Left ventricle myocardium inferior (tissue), 1 donor: ENCODE measurements around the gene CYP2W1. TPM values are rescaled to one million over a fixed set of nuclear protein-coding genes. Genes with fewer than 3 reads are reported as not detected.

Experiments used
- DNase-seq: peaks from one replicate; pipeline ENCODE4 v3.0.0-alpha.2; 2020
- H3K27ac ChIP-seq: fragments of 200-600 bp; replicated peaks from 2 replicates; pipeline ENCODE4 v1.8.0; 2021
- H3K27me3 ChIP-seq: fragments of 200-600 bp; 2 replicates; pipeline ENCODE4 v1.8.0; 2021; ENCODE audit warnings: low read depth
- H3K36me3 ChIP-seq: fragments of 200-600 bp; 2 replicates; pipeline ENCODE4 v1.8.0; 2021
- H3K4me1 ChIP-seq: fragments of 200-600 bp; 2 replicates; pipeline ENCODE4 v1.8.0; 2021
- H3K4me3 ChIP-seq: fragments of 200-600 bp; 2 replicates; pipeline ENCODE4 v1.8.0; 2021; ENCODE audit warnings: mild to moderate bottlenecking, moderate library complexity
- H3K9me3 ChIP-seq: fragments of 200-600 bp; replicated peaks from 2 replicates; pipeline ENCODE4 v1.8.0; 2021
- CTCF ChIP-seq: fragments of 200-600 bp; IDR thresholded peaks from 2 replicates; pipeline ENCODE4 v1.8.0; 2021; ENCODE audit warnings: antibody characterized with exemption, mild to moderate bottlenecking, borderline replicate concordance
- intact Hi-C: fragments of 100-400 bp; cut with micrococcal nuclease; formaldehyde crosslinking; loops from one replicate; pipeline ENCODE4 v1.11.0; 2022
- total RNA-seq: library from RNA; stranded (reverse); fragmentation: NEBNext Ultra II Directional; extraction: Animal tissue kit (Norgen Biotek cat#: 25700); gene quantifications from one replicate; pipeline ENCODE4 v1.2.1, GENCODE V29; 2021
- donor health status: DM: no; HTN: yes; CAD: no; lungs with severe emphysema.

The CYP2W1 gene
- total RNA-seq, 1 donor from 2014 or later: not detected

DNA sequence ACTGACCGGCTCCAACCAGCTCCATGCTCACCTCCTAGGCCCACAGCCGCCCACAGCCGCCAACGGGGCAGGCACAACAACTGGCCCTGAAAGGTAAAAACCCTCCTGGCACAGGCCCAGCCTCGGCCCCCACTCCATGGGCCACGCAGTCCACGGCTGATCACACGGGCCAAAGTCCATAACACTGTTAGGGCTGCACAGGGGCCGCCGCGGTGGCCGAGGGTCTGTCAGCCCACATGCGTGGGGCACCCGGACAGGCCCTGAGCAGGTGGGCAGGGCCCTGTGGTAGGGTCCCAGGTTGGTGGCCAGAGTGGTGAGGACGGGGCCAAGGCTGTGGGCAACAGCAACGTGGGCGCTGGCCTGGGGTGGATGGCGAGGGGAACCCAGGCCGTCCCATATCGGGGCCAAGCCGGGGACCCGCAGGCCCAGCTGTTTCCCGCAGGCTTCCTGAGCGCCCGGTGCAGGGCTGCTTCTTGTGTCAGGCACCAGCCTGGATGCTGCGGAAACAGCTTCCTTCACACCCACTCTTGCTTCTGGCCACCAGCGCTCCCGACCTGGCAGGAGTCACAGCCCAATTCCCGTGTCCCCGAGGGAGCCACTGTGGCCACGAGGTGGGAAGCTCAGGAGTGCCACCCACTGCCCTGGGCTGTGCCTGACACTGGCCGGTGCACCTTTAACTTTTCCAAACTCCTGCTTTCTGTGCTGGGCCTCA is 29.2 kb downstream of the CYP2W1 start:
- Histone ChIP-seq H3K4me1 (peaks cover 8% of the 10 kb centered on the region), H3K36me3 (peaks cover 25% of the 10 kb centered on the region), H3K27ac (no peak overlapping the region), H3K27me3 (no peaks in the 10 kb centered on the region), H3K4me3 (no peak overlapping the region), H3K9me3 (no peaks in the 10 kb centered on the region)
- TF ChIP-seq CTCF: no peak
- intact Hi-C loops: no loop called here
- no peak for DNase-seq

GRCh38 chr7:1012716-1013095 is 29.7 kb downstream of the CYP2W1 start:
- no peak overlapping the region for H3K4me3 ChIP-seq
- intact Hi-C loops: no loop called here
- H3K27me3 ChIP-seq: no peaks in the 10 kb centered on the region
- no peaks in the 10 kb centered on the region for H3K9me3 ChIP-seq
- DNase-seq: no peak
- H3K27ac ChIP-seq: no peak overlapping the region
- H3K36me3 ChIP-seq: peaks cover 19% of the 10 kb centered on the region
- TF ChIP-seq CTCF: no peak
- H3K4me1 ChIP-seq: peaks cover 8% of the 10 kb centered on the region

DNA sequence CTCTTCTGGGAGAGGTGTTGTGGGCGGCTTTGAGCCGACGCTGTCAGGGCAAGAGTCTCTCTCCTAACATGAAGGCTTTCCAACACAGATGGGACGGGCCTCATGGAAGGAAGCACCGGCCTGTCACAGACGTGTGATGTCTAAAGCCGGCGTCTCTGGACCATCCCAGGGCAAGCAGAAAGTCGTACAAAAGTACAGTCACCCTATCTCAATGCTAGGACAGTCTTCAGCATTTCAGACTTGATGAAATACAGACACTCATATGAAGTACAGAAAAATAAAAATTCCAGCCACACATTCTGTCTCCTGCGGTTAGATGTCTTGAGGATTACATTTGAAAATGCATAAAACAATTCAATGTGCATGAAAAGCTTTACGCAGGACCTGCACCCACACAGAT is 30.6 kb downstream of the CYP2W1 start:
- TF ChIP-seq CTCF: no peak
- intact Hi-C loops: no loop called here
- Histone ChIP-seq H3K36me3 (peaks cover 17% of the 10 kb centered on the region), H3K27me3 (no peaks in the 10 kb centered on the region), H3K27ac (no peak overlapping the region), H3K4me1 (peaks cover 8% of the 10 kb centered on the region), H3K4me3 (no peak overlapping the region), H3K9me3 (no peaks in the 10 kb centered on the region)
- DNase-seq: no peak

- no peak for DNase-seq
- Histone ChIP-seq H3K4me3 (no peak overlapping the region), H3K4me1 (peaks cover 8% of the 10 kb centered on the region), H3K36me3 (peaks cover 9% of the 10 kb centered on the region), H3K27me3 (no peaks in the 10 kb centered on the region), H3K27ac (no peak overlapping the region), H3K9me3 (no peaks in the 10 kb centered on the region)
- intact Hi-C loops: no loop called here
- TF ChIP-seq CTCF: no peak
Observed at GRCh38 chr7:1014681-1015080, 31.7 kb downstream of the CYP2W1 start.

DNA sequence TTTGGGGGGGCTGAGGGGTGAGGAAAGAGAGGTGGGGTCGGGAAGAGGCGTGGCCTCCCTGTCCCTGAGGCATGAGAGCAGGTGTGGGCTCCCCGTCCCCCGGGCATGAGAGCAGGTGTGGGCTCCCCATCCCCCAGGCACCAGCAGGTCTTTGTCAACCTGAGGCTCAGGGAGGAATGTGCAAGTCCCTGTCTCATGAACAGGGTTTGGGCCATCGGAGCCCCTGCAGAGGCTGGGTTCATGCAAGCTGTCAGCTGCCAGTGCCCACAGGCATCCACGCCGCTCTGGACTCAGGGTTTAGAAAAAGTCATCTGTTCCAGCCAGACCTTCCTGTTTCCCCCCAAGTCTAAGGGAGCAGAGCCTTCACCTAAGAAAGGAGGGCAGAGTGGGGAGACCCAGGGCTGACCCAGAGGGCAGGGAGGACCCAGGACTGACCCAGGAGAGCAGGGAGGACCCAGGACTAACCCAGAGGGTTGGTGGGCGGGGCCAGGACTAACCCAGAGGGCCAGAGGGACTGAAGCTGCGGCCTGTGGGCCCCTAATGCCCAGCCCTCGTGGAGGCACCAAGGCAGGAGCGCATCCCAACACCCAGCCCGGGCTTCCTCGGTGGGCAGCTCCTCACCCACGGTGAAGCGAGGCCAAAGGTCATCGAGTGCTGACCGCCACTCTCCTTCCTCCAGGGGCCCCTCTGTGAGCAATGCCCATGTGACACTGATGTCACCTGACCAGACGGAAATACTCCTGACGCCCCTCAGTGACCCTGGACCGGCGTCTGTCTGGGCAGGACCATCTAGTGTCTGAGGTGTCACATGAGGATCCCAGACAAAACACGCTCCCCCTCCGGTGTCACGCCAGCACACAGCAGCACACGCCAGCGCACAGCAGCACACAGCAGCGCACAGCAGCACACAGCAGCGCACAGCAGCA is 32.5 kb downstream of the CYP2W1 start:
- intact Hi-C loops: no loop called here
- Histone ChIP-seq H3K9me3 (no peaks in the 10 kb centered on the region), H3K4me1 (peaks cover 8% of the 10 kb centered on the region), H3K36me3 (peaks cover 5% of the 10 kb centered on the region), H3K4me3 (no peak overlapping the region), H3K27me3 (no peaks in the 10 kb centered on the region), H3K27ac (no peak overlapping the region)
- no peak for TF ChIP-seq CTCF
- DNase-seq: no peak
